ENCODE measurements around the gene GNAS.
A peak's percentile ranks its signal among the peaks of the same experiment; 100 is the strongest.
"Not testable (repeated sequence)": the region's sequence is repeated elsewhere in the genome, so short reads cannot be mapped to it uniquely, and the experiment has no call there.

GNAS gene

DNA sequence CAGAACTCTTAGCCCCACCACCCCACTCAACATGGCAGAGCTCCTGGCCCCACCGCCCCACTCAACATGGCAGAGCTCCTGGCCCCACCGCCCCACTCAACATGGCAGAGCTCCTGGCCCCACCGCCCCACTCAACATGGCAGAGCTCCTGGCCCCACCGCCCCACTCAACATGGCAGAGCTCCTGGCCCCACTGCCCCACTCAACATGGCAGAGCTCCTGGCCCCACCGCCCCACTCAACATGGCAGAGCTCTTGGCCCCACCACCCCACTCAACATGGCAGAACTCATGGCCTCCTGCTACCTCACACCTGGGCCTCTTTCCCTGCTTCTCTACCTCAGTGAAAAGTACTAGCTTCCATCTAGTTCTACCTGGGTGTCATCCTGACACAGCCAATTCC, 23.7 kb upstream of the GNAS start:
- not testable (repeated sequence) for DNase-seq

DNA sequence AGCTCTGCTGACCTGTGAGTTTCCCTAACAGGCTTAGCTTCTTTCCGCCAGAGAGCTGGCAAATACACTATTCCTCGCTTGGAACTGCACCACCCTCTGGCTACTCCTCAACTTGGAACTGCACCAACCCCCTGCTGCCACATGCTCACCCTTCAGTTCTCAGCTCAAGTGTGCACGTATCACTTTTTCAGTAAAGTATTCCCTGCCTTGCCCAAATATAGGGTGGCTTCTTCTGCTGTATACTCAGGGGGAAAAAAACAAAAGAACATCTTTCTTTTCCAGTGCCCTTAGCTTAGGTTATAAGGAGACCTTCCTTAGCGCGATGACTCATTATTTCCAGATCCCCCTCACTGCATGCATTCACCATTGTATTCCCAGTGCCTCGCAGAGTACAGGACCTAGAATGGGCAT, 23.0 kb upstream of the GNAS start:
- DNase-seq, result peak; percentile 71

DNA sequence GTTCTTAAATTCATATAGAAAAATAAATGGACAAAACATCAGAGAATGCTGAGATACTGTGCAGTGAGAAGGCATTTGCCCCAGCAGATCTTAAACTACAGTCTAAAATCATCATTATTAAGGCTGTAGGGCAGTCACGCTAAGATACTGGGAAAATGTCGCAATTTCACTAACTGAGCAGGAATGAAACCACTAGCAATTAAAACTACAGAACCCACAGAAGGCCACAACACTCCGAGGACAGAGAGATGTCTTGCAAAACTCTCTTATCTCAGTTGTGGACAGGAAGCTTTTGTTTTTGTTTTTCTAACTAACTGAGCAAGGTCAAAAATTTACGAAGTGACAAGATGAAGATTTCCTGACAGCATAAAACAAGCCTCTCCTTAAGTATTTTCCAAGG, 20.1 kb upstream of the GNAS start:
- DNase-seq, result no peak

DNA sequence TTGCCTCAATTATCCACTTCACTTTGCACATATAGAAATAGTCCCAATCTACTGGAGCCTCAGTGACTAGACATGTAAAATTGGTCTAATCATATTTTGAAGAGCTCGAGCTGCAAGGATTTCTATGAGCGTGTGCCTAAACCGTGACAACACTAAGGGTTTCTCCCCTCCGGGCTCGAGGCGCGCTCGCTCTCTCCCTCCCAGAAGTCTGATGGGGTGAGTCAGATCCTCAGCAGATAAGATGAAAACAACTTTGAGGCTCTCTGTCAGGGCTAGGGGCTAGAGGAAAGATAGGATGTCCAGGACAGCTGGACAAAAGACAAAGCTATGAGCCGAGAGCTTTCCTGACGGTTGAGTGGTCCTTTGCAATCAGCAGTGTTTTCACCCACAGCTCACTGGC, 18.6 kb upstream of the GNAS start:
- no peak for DNase-seq

DNA sequence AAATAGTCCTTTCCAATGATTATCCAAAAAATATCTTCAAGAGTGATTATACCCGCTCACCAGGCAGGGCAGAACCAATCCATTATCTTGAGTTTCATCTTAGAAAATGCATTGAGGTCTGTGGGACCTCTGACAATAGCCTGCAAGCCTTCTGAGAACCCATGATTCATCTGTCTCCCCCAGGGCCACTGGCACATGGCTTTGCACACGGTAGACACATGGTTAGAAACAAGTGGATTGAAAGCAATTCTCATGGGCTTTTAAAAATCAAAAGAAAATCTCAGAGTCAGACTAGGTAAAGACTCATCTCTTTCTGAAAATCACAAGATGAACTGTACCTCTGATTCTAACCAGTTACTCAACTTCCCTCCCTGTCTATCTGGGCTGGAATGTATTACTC, 17.3 kb upstream of the GNAS start:
- DNase-seq, result no peak

DNA sequence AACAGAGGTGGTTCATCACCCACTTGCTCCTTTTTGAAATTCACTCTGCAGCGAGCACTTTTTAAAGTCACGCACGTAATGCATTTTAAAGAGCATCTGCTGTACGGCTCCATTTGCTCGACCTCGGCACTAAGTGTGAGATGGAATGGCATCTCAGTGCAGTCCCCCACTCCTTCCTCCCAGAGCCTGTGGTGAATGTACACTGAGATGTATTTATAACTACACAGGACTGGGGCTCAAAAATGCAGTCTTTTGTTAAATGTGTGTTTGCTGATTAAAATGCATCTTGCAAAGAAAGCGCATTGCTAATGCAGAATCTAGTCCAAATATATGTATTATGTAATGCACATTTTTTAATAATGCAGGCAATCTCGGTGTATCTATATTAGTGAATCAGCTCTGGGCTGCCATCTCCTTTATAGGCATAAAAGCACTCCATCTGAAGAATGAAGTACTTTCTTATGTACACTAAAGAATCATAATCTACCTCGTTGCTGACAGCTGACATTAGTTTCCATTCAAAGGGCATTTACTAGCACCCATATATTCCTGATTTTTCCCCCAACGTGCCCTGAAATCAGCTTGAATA, 15.8 kb upstream of the GNAS start:
- DNase-seq, result no peak

DNA sequence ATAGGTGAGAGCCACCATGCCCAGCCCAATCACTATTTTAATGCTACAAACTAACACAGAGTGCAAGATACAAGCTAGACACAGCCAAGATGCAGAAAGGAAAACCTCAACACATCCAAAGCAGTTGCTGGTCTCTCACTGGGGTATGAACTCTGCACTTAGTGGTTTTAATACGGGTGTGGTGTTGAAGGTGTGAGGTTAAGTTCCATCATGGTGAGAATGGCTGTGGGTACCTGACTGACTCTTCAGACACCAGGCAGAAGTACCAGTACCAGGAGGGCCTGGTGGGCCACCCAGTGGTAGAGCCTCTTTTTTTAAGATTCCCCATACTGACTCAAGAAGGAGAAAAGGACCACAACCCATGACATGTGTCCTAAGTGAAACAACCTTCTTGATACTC, 14.8 kb upstream of the GNAS start:
- DNase-seq, result no peak

DNA sequence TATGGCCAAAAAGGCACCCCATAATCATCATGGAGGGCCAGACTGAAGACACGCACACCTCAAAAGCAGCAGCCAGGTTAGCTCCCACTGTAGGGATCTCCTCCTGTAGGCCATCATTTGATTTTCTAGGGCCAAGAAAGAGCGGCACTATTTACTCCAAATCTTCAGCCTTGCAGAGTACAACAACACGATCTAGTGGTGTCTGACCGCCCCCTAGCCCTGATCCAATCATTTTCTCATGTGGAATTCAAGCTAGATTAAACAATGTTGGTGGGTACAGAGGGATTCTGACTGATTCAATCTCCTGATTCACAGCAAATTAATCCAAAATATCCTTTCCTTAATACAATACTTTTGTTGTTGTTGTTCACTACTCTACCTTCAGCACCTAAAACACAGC, 14.3 kb upstream of the GNAS start:
- no peak for DNase-seq

DNA sequence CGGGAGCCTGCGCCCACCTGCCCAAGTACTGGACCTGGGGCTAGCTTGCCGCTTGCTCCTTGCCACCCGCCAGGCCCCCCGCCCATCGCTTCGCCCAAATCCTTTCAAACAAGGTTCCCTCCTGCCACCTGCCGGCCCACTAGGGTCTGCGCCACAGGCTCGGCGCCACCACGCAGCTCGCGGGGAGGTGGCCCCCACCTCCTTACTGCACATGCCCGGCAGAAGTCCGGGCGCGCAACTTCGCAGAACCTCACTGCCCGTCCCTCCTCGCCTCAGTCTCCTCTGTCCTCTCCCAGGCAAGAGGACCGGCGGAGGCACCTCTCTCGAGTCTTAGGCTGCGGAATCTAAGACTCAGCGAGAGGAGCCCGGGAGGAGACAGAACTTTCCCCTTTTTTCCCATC, 13.0 kb upstream of the GNAS start:
- peak; percentile 84 for DNase-seq

DNA sequence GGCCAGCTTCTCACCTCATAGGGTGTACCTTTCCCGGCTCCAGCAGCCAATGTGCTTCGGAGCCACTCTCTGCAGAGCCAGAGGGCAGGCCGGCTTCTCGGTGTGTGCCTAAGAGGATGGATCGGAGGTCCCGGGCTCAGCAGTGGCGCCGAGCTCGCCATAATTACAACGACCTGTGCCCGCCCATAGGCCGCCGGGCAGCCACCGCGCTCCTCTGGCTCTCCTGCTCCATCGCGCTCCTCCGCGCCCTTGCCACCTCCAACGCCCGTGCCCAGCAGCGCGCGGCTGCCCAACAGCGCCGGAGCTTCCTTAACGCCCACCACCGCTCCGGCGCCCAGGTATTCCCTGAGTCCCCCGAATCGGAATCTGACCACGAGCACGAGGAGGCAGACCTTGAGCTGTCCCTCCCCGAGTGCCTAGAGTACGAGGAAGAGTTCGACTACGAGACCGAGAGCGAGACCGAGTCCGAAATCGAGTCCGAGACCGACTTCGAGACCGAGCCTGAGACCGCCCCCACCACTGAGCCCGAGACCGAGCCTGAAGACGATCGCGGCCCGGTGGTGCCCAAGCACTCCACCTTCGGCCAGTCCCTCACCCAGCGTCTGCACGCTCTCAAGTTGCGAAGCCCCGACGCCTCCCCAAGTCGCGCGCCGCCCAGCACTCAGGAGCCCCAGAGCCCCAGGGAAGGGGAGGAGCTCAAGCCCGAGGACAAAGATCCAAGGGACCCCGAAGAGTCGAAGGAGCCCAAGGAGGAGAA, 12.3 kb upstream of the GNAS start:
- DNase-seq, result no peak

DNA sequence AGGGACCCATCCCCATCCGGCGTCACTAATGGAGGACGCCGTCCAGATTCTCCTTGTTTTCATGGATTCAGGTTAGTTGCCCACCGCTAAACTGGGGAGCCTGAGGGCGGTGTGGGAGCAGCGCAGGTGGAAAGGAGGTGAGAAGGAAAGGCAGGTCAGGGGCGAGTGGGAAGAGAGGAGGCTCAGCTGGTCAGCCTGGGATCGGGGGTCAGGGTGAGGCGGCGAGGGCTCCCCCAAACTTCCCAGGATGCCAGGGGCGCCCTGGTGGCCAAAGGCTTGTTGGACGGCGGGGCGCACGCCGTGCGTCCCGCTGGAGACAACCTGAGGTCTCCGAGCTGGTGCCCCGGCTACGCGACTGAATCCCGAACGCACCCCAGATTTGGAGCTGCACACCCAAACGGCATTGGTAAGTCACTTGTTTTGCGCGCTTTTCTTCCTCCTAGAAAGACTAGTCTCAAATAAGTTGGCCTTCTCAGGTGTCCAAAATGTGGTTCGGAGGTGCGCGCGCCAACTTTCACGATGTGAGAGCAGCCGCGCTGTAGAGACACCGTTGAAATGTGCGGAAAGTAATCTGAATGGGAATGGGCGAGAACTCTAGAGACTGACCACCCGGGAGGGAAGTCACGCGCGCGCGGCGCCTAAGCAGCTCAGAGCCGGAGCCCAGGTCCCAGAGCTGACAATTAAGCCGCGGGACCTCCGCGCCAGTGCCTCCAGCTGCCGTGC, 11.5 kb upstream of the GNAS start:
- DNase-seq, result no peak

DNA sequence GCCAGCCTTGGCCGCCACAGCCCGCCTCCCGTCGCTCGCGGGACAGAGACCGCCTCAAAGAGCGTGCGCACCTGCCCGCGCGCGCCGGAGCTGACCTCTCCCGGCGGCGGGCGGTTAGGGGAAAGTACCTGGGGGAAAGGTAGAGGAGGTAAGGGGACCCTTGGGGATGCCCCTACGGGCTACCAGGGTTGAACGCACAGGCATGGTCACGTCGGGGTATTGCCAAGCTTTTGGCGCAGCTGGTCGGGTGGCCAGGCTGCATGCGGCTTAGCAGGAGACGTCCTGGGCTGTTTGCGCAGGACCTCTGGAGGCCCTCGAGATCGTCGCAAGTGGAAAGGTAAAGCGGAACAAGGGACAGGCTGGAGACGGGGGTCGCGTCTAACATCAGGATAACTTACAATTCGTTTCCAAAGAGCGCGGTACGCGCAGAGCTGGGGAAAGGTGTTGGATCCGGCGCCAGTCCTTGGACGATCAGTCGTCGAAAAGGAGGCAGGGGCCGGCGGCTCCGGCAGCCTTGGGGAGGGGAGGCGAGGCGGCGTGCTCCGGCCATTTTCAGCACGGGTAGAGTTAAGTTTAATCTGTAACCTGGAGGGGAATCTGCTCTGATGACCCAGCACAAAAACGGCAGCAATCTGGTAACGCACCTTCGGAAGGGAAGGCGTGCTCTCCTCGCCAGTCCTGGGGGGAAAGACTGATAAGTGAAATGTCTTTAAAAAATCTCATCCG, 10.8 kb upstream of the GNAS start:
- no peak for DNase-seq

DNA sequence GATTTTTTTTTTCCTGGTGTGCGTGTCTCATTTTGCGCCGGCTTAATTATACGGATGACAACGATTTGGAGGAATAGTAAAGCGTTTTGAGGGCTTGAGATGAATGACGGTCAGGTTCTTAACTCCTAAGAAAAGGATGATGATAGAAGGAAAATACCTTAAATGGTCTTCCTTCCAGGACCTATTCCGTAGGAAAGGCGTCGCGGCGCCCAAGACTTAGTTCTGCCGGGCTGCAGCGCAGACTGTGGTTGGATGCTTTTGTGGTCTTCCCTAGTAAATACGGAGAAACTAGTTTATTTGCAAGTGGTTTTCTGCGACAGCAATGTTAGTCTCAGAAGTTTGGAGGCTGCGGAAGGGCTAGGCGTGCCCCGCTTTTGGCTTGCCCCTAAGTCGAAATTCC, 10.2 kb upstream of the GNAS start:
- no peak for DNase-seq

DNA sequence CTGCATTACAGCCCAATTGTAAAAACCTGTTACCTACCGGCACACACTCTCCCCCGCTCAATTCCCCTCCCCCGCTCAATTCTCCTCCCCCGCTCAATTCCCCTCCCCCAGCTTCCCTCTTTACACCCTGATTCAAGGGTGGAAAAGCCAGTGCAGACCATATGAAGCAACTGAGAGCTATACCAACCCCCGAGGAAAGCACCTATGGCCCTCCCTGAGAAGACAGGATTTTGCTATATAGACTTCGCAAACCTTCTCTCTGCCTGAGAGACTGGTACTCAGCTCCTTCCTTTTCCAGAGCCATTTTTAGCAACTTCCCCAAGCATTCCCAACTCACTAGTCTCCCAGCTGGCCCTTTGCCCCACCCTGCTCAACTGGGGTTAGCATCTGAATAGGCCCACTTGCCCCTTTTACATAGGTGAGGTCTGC, 9.4 kb upstream of the GNAS start:
- no peak for DNase-seq

DNA sequence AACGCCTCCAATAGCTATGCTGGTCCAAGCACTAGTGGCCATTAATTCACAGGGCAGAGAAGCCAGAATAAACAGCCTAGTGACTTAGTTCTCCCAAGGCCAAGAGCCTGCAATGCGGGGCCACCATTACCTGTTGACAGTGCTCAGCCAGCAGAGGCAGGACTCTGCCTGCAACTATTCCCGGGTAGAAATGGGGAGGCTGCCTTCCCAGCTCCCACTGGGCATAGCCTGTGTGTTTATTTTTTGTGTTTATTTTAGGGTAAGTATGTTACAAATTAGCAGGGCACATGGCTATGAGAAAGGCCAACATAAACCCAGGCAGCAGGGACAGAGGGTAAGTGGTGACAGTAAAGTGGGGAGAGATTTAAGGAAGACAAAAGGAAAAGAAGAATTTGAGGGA, 6.8 kb upstream of the GNAS start:
- DNase-seq, result no peak

DNA sequence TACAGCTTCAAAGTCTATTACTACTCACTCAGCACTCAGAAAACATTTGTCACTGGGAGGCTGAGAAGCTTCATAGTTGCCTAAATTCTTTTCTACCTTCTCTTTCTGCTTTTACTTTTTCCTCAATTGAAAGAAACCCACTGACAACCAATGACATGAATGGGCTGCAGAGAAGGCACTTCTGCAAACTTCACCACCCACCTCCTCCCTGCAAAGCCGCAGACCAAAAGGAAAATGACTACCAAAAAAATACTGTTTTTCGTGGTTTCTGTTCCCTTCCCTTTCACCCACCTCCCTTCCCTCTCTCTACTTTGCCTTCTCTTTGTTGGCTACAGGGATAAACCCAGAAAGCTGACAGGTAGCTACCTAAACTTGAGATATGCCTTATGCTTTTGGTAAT, 5.1 kb upstream of the GNAS start:
- DNase-seq, result no peak

DNA sequence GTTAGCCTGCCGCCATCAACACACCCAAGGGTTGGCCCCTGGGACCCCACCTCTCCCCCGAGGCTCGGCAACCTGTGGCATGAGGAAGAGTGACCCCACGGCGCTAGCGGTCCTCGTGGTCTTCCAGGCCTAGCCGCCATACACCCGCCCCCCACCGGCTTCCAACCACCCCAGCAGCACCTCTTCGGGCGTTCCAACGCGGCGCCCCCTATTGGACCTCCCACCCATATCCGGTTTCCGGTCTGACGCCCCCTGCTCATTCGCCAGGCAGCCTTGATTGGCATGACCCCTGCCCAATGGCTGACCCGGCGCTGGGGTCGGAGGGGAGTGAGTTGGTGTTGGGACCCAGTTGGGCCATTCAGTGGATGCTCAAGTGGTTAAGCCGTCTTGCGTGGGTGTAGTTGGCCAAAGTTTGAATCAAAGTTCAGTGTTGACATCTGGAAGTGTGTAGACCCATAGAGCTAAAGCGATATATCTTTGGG, 1.8 kb upstream of the GNAS start, which contains the start of gene GNAS-AS1:
TSS of gene GNAS-AS1 (minus strand) at position 210 of the 482 bp plus-strand sequence.
- peak; percentile 91 for DNase-seq

DNA sequence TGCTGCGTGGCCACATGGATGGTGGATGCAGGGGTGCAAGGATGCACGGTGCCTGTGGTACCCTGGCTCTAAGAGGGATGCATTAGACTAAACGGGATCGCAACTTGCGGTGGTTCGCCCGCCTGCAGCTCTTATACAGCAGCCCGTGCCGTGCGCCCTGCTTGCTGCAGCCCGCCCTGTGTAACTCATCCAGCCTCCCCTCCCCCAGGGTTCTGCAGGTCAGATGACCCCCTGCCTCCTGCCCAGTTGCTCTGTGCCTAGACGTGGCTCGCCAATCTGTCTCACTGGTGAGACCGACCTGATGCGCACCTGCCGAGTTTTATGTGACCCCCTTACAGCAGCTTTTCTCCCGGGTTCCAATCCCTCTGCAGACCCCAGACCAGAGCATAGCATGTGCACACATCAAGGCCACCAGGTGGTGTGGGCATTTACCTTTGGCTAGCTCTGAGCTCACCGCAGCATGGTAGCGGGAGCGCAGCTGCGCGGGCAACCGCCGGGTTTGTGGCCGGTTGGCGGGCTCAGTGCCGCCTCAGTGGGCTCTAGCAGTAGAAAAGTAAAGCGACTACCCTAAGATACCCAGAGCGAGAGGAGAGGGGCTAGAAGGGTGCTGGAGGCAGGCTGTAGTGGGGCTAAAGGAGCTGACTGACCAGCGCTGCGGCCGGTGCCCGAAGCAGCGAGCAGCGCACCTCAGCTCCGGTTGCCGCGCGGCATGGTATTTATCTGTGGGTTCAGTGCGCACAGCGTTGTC, 1.1 kb upstream of the GNAS start:
- no peak for DNase-seq

DNA sequence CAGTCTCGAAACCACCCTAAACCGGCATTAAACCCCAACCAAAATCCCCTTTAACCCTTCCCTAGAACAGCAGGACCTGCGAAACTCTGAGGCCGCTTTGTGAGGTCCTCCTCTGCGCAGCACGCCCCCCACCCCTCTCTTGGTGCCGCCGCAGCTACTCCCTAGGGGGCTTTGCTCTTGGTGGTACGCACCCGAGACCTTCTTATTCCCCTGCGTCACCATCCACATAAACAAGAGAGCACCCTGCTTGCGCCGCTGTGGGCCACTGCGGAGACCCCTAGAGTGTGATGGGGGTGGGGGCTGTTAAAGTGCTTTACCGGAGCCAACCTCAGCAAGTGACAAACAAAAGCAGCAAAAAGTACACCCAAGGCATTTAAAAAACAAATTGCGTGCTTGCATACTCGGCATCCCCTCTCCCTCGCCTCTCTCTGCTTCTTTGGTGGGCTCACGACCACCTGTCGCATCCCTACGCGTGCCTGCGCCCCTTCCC, 502 bp upstream of the GNAS start:
- no peak for DNase-seq

DNA sequence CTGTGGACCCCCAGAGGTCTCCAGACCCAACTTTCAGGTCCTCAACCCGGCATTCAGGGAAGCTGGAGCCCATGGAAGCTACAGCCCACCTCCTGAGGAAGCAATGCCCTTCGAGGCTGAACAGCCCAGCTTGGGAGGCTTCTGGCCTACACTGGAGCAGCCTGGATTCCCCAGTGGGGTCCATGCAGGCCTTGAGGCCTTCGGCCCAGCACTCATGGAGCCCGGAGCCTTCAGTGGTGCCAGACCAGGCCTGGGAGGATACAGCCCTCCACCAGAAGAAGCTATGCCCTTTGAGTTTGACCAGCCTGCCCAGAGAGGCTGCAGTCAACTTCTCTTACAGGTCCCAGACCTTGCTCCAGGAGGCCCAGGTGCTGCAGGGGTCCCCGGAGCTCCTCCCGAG, 950 bp downstream of the GNAS start:
- DNase-seq, result no peak

DNA sequence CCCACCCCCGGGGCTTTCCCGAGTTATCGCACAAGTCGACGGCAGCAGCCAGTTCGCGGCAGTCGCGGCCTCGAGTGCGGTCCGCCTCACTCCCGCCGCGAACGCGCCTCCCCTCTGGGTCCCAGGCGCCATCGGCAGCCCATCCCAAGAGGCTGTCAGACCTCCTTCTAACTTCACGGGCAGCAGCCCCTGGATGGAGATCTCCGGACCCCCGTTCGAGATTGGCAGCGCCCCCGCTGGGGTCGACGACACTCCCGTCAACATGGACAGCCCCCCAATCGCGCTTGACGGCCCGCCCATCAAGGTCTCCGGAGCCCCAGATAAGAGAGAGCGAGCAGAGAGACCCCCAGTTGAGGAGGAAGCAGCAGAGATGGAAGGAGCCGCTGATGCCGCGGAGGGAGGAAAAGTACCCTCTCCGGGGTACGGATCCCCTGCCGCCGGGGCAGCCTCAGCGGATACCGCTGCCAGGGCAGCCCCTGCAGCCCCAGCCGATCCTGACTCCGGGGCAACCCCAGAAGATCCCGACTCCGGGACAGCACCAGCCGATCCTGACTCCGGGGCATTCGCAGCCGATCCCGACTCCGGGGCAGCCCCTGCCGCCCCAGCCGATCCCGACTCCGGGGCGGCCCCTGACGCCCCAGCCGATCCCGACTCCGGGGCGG, 1.6 kb downstream of the GNAS start:
- no peak for DNase-seq

Measured in femur (tissue), 1 donor.